ENCODE data around the gene ZNF429.
"Not testable (repeated sequence)": the region's sequence is repeated elsewhere in the genome, so short reads cannot be mapped to it uniquely, and the experiment has no call there.

The ZNF429 gene

GRCh38 chr19:21505459-21506451 lies at the start of gene ZNF429:
TSS of gene ZNF429 (plus strand) at chr19:21505602. CDS start at chr19:21505772, 170 bp downstream.
- DNase-seq: peak; percentile 95

DNA sequence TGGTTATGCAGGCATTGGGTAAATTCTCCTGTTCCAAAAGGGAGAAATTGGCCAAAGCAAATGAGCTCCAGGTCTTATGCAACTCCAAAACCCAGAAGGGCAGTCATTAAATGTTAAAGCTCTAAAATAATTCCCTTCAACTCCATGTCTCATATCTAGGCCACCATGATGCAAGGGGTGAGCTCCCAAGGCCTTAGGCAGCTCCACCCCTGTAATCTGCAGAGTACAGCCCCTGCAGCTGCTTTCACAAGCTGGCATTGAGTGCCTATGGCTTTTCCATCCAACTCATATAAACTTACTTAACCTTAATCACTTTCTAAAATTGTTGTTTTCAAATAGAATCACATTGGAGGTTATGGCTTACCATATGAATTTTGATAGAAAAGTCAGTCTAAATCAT lies 44.7 kb upstream of the ZNF429 start:
- no peak for DNase-seq

DNA sequence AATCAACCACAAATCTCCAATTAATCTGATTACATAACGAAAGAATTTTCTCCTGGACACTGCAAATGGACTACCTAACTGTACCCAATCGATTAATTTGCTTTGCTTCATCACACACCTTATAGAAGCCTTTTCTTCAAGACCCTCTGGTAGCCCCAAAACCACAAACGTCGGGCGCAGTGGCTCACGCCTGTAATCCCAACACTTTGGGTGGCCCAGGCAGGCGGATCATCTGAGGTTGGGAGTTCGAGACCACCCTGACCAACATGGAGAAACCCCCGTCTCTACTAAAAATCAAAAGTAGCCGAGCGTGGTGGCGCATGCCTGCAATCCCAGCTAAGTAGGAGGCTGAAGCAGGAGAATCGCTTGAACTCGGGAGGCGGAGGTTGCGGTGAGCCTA lies 42.9 kb upstream of the ZNF429 start:
- no peak for DNase-seq

GRCh38 chr19:21463449-21464105 lies 41.8 kb upstream of the ZNF429 start:
- DNase-seq: peak; percentile 48

- DNase-seq: no peak
Observed at GRCh38 chr19:21466627-21467026, 38.8 kb upstream of the ZNF429 start.

DNA sequence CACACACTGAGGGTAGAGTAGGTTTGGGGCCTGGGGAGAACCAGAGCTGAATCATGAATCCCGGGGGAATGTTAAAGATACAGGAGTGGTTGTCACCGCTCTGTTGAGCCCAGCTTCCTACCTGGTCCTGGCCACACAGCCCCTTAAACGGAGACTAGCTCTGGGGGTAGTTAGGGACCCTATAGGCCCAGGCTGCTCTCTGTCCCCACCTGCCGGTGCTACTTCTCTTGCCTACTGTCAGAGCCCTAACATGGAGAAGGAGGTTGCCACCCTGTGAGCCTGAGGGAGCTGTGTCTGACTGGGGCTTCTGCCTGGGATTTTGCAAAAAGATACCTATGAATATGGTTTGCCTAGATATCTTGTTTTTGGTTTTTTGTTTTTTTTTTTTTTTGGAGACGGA lies 36.6 kb upstream of the ZNF429 start:
- no peak for DNase-seq

DNA sequence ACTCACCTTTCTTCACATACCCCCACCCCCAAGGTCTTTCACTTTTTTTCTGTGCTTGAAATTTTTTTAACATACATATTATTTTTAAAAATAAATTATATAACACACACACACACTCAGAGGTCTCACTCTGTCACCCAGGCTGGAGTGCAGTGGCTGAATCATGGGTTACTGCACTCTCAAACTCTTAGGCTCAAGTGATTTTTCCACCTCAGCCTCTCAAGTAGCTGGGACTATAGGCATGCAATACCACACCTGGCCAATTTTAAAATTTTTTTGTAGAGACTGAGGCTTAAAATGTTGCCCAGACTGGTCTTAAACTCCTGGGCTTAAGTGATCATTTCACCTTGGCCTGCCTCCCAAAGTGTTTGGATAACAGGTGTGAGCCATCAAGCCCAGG lies 32.9 kb upstream of the ZNF429 start:
- DNase-seq: no peak

DNA sequence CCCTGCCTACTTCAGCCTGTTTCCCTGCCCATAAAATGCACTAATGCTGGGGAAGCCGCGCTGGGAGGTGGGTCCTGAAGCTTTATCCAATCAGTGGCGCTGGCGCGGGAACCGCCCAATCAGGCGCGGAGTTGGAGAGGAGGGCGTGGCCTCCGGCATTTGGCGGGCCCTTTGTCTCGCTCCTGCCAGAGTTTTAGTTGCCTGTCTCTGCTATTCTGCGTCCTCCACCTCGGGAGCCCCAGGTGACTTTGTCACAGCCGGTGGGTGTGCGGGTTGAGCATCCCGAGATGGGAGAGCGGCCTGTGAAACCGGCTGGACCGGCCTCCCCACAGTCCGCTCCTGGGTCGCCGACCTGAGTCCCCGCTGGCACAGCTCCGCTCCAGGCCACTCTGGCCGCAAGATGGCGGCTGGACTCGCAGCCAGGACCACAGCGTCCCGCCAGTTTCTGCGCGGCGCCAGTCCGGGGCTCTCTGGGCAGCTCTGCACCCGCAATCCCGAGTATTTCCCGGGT lies 30.7 kb upstream of the ZNF429 start:
- peak; percentile 80 for DNase-seq

DNA sequence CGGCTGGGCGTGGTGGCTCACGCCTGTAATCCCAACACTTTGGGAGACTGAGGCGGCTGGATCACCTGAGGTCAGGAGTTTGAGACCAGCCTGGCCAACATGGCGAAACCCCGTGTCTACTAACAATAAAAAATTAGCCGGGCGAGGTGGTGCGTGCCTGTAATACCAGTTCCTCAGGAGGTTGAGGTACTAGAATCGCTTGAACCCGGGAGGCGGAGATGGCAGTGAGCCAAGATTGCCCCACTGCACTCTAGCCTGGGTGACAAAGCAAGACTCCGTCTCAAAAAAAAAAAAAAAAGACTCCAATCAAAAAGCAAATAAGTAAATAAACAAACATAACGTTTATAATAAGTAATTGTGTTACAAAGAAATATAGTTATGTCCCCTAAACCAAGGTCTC lies 23.0 kb upstream of the ZNF429 start:
- not testable (repeated sequence) for DNase-seq

DNA sequence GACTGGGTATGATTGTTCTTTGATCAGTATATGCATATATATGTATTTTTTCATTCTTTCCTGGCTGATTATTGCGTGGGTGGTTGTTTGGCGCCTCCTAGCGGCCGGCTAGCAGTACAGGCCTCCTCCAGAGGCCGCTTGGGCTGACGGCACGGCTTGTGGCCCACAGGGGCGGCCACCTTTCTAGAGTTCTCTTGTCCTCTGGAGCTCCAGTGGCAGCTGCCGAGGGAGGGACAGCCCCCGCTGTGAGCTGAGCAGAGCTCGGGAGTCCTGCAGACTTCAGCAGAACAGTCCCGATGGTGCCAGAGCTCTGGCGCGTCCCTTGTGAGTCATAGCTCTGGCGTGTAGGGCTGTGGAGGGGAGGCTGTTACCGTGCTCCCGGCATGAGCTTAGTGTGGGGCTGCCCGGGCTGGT lies 22.5 kb upstream of the ZNF429 start:
- DNase-seq: peak; percentile 81

GRCh38 chr19:21483589-21484170 lies 21.7 kb upstream of the ZNF429 start:
- DNase-seq: peak; percentile 75

GRCh38 chr19:21484631-21485030 lies 20.8 kb upstream of the ZNF429 start:
- DNase-seq: no peak

- no peak for DNase-seq
Observed at GRCh38 chr19:21485926-21486325, 19.5 kb upstream of the ZNF429 start.

- no peak for DNase-seq
Observed at GRCh38 chr19:21487969-21488368, 17.4 kb upstream of the ZNF429 start.

DNA sequence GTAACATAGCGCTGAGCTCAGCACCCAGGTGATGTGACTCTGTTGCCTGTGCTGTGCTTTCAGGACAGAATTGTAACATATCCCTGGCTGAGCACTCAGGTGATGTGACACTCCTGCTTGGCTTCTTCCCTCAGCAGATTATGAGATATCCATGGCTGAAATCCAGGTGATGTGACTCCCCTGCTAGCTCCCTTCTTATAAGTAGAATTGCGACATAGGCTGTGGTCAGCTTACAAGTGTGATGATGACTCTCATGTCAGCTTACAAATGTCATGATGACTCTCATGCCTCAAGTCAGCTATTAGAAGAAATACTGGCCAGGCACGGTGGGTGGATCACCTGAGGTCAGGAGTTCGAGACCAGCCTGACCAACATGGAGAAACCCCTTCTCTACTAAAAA lies 14.3 kb upstream of the ZNF429 start:
- no peak for DNase-seq

GRCh38 chr19:21492947-21493906 lies 12.2 kb upstream of the ZNF429 start:
- DNase-seq: no peak

- DNase-seq: no peak
Observed at GRCh38 chr19:21496876-21497275, 8.5 kb upstream of the ZNF429 start.

DNA sequence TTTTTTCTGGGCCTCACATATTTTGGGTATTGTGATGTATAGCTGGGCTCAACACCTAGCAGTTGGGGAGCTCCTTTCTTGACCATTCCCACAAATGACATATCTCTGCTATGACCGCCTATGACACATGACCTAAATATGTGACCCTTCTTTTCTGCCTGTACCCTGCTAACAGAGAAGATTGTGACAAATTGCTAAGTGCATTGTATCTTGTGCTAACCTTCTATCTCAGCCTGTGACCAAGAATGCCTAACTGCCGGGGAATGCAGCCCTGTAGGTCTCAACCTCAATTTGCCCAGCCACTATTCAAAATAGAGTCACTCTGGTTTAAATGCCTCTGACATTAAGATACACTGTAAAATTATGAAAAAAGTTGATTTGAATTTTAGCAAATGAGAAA lies 6.8 kb upstream of the ZNF429 start:
- DNase-seq: no peak

- no peak for DNase-seq
Observed at GRCh38 chr19:21508198-21508597, 2.8 kb downstream of the ZNF429 start.

GRCh38 chr19:21511058-21511457 lies 5.7 kb downstream of the ZNF429 start:
- not testable (repeated sequence) for DNase-seq

DNA sequence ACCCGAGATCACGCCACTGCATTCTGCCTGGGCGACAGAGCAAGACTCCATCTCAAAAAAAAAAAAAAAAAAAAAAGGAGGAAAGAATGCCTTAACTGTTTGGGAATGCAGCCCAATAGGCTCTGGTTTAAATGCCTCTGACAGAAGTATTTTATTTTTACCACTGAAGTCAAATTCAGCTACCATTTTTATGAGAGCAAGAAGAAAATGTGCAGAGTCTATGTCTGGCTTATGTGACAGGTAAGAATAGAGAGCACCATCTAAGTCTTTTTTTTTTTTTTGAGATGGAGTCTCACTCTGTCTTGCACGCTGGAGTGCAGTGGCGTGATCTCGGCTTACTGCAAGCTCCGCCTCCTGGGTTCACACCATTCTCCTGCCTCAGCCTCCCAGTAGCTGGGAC lies 7.2 kb downstream of the ZNF429 start:
- not testable (repeated sequence) for DNase-seq

GRCh38 chr19:21513651-21514050 lies 8.2 kb downstream of the ZNF429 start:
- no peak for DNase-seq

All from CD4-positive, alpha-beta T cell treated with Interleukin-10 for 1 hour (primary cell).